Globus pallidus (tissue), 1 donor: ENCODE results near the gene FBXO10.
"Not testable (repeated sequence)": the region's sequence is repeated elsewhere in the genome, so short reads cannot be mapped to it uniquely, and the experiment has no call there.

ENCODE experiments used
- DNase-seq: peaks from one replicate; pipeline ENCODE4 v3.0.0-alpha.2; 2015; ENCODE audit warnings: low spot score

Gene FBXO10

GRCh38 chr9:37511016-37512010, 64.9 kb downstream of the FBXO10 start:
- DNase-seq, result no peak

- not testable (repeated sequence) for DNase-seq
These were observed 66.1 kb downstream of the FBXO10 start for GRCh38 chr9:37510053-37510452.

- DNase-seq, result no peak
These were observed 66.6 kb downstream of the FBXO10 start for GRCh38 chr9:37509536-37509935.

DNA sequence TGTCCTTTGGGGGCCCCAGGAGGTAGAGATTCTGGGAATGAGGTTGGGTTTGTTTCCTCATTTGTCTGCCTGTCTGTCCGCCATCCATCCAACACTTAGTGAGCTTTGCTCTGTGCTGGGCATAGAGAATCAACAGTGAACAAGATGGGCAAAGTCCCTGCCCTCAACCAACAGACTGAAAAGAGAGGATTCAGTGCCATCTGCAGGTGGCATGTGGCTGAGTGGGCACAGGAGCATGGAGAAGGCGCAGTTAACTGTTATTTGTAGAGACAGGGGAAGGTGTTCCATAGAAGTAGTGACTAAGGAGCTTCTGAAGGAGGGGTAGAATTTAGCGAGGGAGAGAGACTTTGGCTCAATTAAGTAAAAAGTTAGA, 67.4 kb downstream of the FBXO10 start:
- no peak for DNase-seq

DNA sequence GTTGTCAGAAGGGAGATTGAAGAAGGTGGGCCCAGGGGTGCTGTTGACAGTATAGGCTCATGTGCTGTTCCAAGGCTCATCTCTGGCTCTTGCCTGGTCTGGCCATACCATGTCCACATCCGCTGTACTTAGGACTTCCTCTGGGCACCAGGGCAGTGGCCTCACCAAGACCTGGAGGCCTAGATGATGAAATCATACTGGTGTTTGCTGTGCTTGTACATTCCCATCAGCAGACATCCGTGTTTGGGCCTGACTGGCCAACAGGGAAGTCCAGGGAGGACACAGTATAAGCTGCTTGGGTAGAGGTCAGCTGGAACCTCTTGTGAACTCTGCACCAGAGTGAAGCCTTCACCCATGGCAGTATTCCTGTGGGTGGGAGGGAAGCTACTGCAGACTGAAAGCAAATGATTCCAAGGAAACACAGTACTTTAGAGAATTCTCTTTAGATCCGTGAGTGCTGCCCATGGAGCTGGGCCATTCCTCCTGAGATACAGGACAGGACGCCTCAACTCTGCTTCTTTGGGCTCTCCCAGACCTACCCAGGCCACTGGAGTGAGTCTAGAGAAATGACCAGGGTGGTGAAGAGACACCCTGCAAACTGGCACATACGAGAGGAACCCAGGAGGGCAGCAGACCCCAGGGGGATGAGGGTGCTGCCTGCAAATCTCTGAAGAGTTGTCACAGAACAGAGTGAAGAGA, 67.9 kb downstream of the FBXO10 start:
- no peak for DNase-seq

DNA sequence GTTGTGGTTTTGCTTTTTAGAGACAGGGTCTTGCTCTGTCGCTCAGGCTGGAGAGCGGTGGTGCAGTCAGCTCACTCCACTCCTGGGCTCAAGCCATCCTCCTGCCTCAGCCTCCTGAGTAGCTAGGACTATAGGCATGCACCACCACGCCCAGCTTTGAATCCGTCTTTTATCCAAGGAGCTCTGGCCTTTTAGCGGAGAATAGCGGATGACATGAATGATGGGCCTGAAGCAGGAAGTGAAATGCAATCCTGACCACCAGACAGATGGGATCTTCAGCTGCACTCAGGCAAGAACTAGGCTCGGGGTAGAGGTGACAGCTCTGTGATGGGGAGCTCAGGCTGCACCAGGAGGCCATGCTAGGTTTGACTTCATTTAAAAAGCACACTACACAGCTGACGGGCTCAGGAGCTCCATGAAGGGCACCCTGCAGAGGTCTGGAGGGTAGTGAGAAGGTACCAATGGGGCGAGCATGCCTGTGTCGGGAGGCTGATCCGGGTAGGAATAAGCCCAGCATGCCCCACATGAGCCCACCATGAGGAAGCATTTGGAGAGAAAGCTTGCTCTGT, 68.5 kb downstream of the FBXO10 start:
- no peak for DNase-seq

GRCh38 chr9:37504605-37505004, 71.6 kb downstream of the FBXO10 start:
- DNase-seq, result no peak

- no peak for DNase-seq
These were observed 72.4 kb downstream of the FBXO10 start for GRCh38 chr9:37503736-37504135.

GRCh38 chr9:37501957-37502596, 74.1 kb downstream of the FBXO10 start:
- DNase-seq, result no peak

DNA sequence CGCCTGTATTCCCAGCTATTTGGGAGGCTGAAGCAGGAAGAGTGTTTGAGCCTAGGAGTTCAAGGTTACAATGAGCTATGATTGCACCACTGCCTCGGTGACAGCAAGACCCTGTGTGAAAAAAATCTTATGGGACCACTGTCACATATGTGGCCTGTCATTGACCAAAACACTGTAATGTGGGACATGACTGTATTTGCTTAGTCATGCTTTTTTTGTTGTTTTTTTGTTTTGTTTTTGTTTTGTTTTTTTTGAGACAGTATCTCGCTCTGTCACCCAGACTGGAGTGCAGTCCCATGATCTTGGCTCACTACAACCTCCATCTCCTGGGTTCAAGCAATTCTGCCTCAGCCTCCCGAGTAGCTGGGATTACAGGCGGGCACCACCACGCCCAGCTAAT, 76.9 kb downstream of the FBXO10 start:
- no peak for DNase-seq

- no peak for DNase-seq
These were observed 77.7 kb downstream of the FBXO10 start for GRCh38 chr9:37498457-37498856.

DNA sequence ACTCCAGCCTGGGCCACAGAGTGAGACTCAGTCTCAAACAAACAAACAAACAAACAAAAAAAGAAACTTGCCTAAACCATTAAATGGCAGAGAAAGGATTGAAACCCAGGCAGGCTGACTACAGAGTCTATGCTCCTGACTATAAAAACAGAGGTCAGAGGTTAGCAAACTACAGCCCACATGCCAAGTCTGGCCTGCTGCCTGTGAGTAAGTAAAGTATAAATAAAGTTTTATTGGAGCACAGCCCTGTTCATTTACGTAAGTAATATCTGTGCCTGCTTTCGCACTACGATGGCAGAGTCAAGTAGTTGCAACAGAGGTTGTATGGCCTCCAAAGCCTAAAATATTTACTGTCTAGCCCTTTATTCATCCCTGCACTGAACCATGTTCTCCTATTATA, 78.9 kb downstream of the FBXO10 start:
- no peak for DNase-seq

- no peak for DNase-seq
These were observed 80.2 kb downstream of the FBXO10 start for GRCh38 chr9:37496020-37496419.

- DNase-seq, result no peak
These were observed 80.6 kb downstream of the FBXO10 start for GRCh38 chr9:37495571-37495970.

GRCh38 chr9:37491939-37492338, 84.2 kb downstream of the FBXO10 start:
- no peak for DNase-seq

GRCh38 chr9:37486616-37487548, 89.3 kb downstream of the FBXO10 start:
- DNase-seq, result peak; percentile 51

GRCh38 chr9:37486256-37486615, 89.9 kb downstream of the FBXO10 start:
- no peak for DNase-seq

GRCh38 chr9:37485389-37486255, 90.6 kb downstream of the FBXO10 start, which contains the start of gene POLR1E:
Gene POLR1E (plus strand): TSS chr9:37485948. CDS start chr9:37486048, 100 bp downstream.
- DNase-seq, result peak; percentile 87

DNA sequence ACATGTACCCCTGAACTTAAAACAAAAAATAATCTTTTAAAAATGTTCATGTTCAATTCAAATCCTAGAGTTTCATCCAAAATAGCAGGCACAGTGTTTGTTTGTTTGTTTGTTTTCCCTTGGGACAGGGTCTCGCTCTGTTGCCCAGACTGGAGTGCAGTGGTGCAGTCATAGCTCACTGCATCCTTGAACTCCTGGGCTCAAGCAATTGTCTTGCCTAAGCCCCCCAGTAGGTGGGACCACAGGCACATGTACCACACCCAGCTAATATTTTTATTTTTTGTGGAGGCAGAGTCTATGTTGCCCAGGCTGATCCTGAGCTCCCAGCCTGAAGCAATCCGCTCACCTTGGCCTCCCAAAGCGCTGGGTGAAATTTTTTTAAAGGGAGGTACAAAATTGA, 95.4 kb downstream of the FBXO10 start:
- no peak for DNase-seq

- not testable (repeated sequence) for DNase-seq
These were observed 98.1 kb downstream of the FBXO10 start for GRCh38 chr9:37477987-37478619.
